Right lobe of liver (tissue), 4 donors: ENCODE measurements around the gene GRM3.

ENCODE experiments used
- CTCF ChIP-seq, 4 donors: fragments of 200-600 bp in 3 of 4; fragments of 450-650 bp in 1 of 4; IDR thresholded peaks; one replicate each; pipeline versions ENCODE4 v1.5.1 to v1.8.0; 2016 to 2022; ENCODE audit warnings: antibody characterized with exemption in 4 of 4, mild to moderate bottlenecking in 2 of 4
- POLR2A ChIP-seq: fragments of 450-650 bp; IDR thresholded peaks from one replicate; pipeline ENCODE4 v1.6.1; 2017; ENCODE audit warnings: antibody characterized with exemption, mild to moderate bottlenecking
- donor health status: DM: no; HTN: no; CAD: no.
- donor health status: DM: no; HTN: no; CAD: no.
- donor health status: DM: no; HTN: yes; CAD: no.

- TF ChIP-seq CTCF (IDR thresholded peaks at IDR 0.05): no peak
- TF ChIP-seq POLR2A: no peak
These were observed 124.7 kb downstream of the GRM3 start for GRCh38 chr7:86768394-86768793.
